COLO829 (cell line): ENCODE results near the gene MFGE8.

ENCODE experiments used
- DNase-seq: peaks from one replicate; pipeline ENCODE4 v3.0.0; 2012; ENCODE audit warnings: low spot score

MFGE8 gene

GRCh38 chr15:88874275-88874674 lies 38.9 kb downstream of the MFGE8 start:
- no peak for DNase-seq

GRCh38 chr15:88873786-88874185 lies 39.4 kb downstream of the MFGE8 start:
- DNase-seq: no peak

- no peak for DNase-seq
Observed at GRCh38 chr15:88872706-88873105, 40.5 kb downstream of the MFGE8 start.

GRCh38 chr15:88872106-88872505 lies 41.1 kb downstream of the MFGE8 start:
- DNase-seq: no peak

- no peak for DNase-seq
Observed at GRCh38 chr15:88871313-88871712, 41.9 kb downstream of the MFGE8 start.

- DNase-seq: no peak
Observed at GRCh38 chr15:88866295-88866881, 46.8 kb downstream of the MFGE8 start.

- DNase-seq: no peak
Observed at GRCh38 chr15:88865498-88866099, 47.6 kb downstream of the MFGE8 start.

GRCh38 chr15:88864861-88865497 lies 48.2 kb downstream of the MFGE8 start:
- no peak for DNase-seq

GRCh38 chr15:88863412-88863811 lies 49.8 kb downstream of the MFGE8 start:
- DNase-seq: no peak

- DNase-seq: no peak
Observed at GRCh38 chr15:88860212-88860611, 53.0 kb downstream of the MFGE8 start.

- no peak for DNase-seq
Observed at GRCh38 chr15:88859550-88859949, 53.6 kb downstream of the MFGE8 start.

GRCh38 chr15:88858934-88859333 lies 54.2 kb downstream of the MFGE8 start:
- DNase-seq: no peak

GRCh38 chr15:88852476-88852875 lies 60.7 kb downstream of the MFGE8 start:
- no peak for DNase-seq

- no peak for DNase-seq
Observed at GRCh38 chr15:88849376-88850072, 63.7 kb downstream of the MFGE8 start.
